Caco-2 (cell line): ENCODE data around the gene STEAP3. TPM values are rescaled to one million over a fixed set of nuclear protein-coding genes. Genes with fewer than 3 reads are reported as not detected.

Experiments
- BruUV-seq: library from RNA; stranded (reverse); fragments of 400-500 nt; replicated peaks from 2 replicates; lab custom pipeline; 2021; lab: Mats Ljungman, UMichigan
- CTCF ChIA-PET: fragments of 300-600 bp; sonication (Branson Sonifier 250); formaldehyde crosslinking; loops from one replicate; lab custom pipeline; 2022; ENCODE audit warnings: antibody characterized with exemption; lab: Charles Lee
- POLR2A ChIA-PET: fragments of 300-600 bp; sonication (Branson Sonifier 250); formaldehyde crosslinking; loops from one replicate; lab custom pipeline; 2022; ENCODE audit warnings: antibody characterized with exemption; lab: Charles Lee
- DNase-seq, 2 experiments: peaks; one replicate each; pipeline versions ENCODE4 v3.0.0 to v3.0.0-alpha.2; 2020 to 2022
- H3K27me3 ChIP-seq: replicated peaks from 2 replicates; pipeline ENCODE4 v1.6.0; 2011; ENCODE audit warnings: low read length; ENCODE audit not compliant: control insufficient read depth, insufficient read depth
- H3K36me3 ChIP-seq: 2 replicates; pipeline ENCODE4 v1.5.1; 2011; ENCODE audit warnings: low read length; ENCODE audit not compliant: control insufficient read depth, insufficient read depth
- H3K4me1 ChIP-seq: fragments of 250-450 bp; sonication (Bioruptor Pico); 2 replicates; pipeline ENCODE4 v1.5.1; 2020; ENCODE audit warnings: mild to moderate bottlenecking
- H3K4me3 ChIP-seq: 2 replicates; pipeline ENCODE4 v1.5.1; 2011; ENCODE audit warnings: low read depth, mild to moderate bottlenecking, control low read depth, low read length
- H3K9me3 ChIP-seq: fragments of 250-450 bp; sonication (Bioruptor Pico); 2 replicates; pipeline ENCODE4 v1.5.1; 2020; ENCODE audit warnings: mild to moderate bottlenecking, moderate library complexity
- H3K27ac Mint-ChIP-seq: one replicate; pipeline ENCODE4 v1.8.0; 2022; ENCODE audit warnings: mixed read lengths; ENCODE audit not compliant: unreplicated experiment
- H3K27me3 Mint-ChIP-seq: one replicate; pipeline ENCODE4 v1.8.0; 2022; ENCODE audit warnings: mixed read lengths; ENCODE audit not compliant: insufficient read depth, unreplicated experiment
- H3K36me3 Mint-ChIP-seq: one replicate; pipeline ENCODE4 v1.8.0; 2022; ENCODE audit warnings: mild to moderate bottlenecking, mixed read lengths; ENCODE audit not compliant: insufficient read depth, unreplicated experiment
- H3K4me1 Mint-ChIP-seq: one replicate; pipeline ENCODE4 v1.8.0; 2022; ENCODE audit warnings: low read depth, mixed read lengths; ENCODE audit not compliant: unreplicated experiment
- H3K4me3 Mint-ChIP-seq: one replicate; pipeline ENCODE4 v1.8.0; 2022; ENCODE audit warnings: mild to moderate bottlenecking, moderate library complexity, mixed read lengths; ENCODE audit not compliant: unreplicated experiment
- H3K9me3 Mint-ChIP-seq: one replicate; pipeline ENCODE4 v1.8.0; 2022; ENCODE audit warnings: mixed read lengths; ENCODE audit not compliant: unreplicated experiment
- CTCF ChIP-seq, 2 experiments: fragments of 200-600 bp in 1 of 2; IDR thresholded peaks; 1 replicate in 1 of 2; 2 replicates in 1 of 2; pipeline versions ENCODE4 v1.5.1 to v1.8.0; 2011 to 2022; ENCODE audit warnings: antibody characterized with exemption in 1 of 2, control low read depth in 1 of 2, inconsistent platforms in 1 of 2, low read depth in 1 of 2, low read length in 1 of 2, mild to moderate bottlenecking in 1 of 2, moderate library complexity in 1 of 2; ENCODE audit not compliant: insufficient read depth in 1 of 2, severe bottlenecking in 1 of 2, unreplicated experiment in 1 of 2
- intact Hi-C: fragments of 100-400 bp; cut with micrococcal nuclease; formaldehyde crosslinking; loops from one replicate; pipeline ENCODE4 v1.10.0; 2022; ENCODE audit not compliant: unreplicated experiment
- total RNA-seq: library from RNA; stranded (reverse); gene quantifications from 2 replicates; pipeline ENCODE4 v1.2.3, GENCODE V29; 2022

The STEAP3 gene
- total RNA-seq, 1 experiment from 2014 or later = 20.4 TPM

- Mint-ChIP-seq H3K9me3 (no peaks in the 10 kb centered on the region), H3K4me1 (no peaks in the 10 kb centered on the region), H3K27ac (no peak overlapping the region), H3K36me3 (no peaks in the 10 kb centered on the region), H3K27me3 (no peaks in the 10 kb centered on the region), H3K4me3 (no peak overlapping the region)
- no peak for DNase-seq
- ChIA-PET CTCF (no interaction called here), POLR2A (no interaction called here)
- Histone ChIP-seq H3K4me1 (no peaks in the 10 kb centered on the region), H3K4me3 (no peak overlapping the region), H3K36me3 (no peaks in the 10 kb centered on the region), H3K27me3 (no peaks in the 10 kb centered on the region), H3K9me3 (no peaks in the 10 kb centered on the region)
- intact Hi-C loops = no loop called here
- no peak for TF ChIP-seq CTCF (IDR thresholded peaks at IDR 0.05; ENCODE audit: insufficient read depth in 1 of 2, low read depth in 1 of 2, low read length in 1 of 2, severe bottlenecking in 1 of 2, unreplicated experiment in 1 of 2)
- no TSS peak for BruUV-seq
Measured at GRCh38 chr2:119282996-119283511, 59.4 kb downstream of the STEAP3 start.

GRCh38 chr2:119283873-119284331 lies 60.3 kb downstream of the STEAP3 start:
- Mint-ChIP-seq H3K4me3 (no peak overlapping the region), H3K27ac (no peak overlapping the region), H3K4me1 (no peaks in the 10 kb centered on the region), H3K27me3 (no peaks in the 10 kb centered on the region), H3K36me3 (no peaks in the 10 kb centered on the region), H3K9me3 (no peaks in the 10 kb centered on the region)
- H3K9me3 ChIP-seq = no peaks in the 10 kb centered on the region
- no peak for TF ChIP-seq CTCF (IDR thresholded peaks at IDR 0.05; ENCODE audit: insufficient read depth in 1 of 2, low read depth in 1 of 2, low read length in 1 of 2, severe bottlenecking in 1 of 2, unreplicated experiment in 1 of 2)
- no peak for DNase-seq
- no TSS peak for BruUV-seq
- no peaks in the 10 kb centered on the region for H3K36me3 ChIP-seq
- intact Hi-C loops = no loop called here
- H3K27me3 ChIP-seq = no peaks in the 10 kb centered on the region
- H3K4me1 ChIP-seq = no peaks in the 10 kb centered on the region
- H3K4me3 ChIP-seq = no peak overlapping the region
- ChIA-PET CTCF (no interaction called here), POLR2A (no interaction called here)

- no peak for TF ChIP-seq CTCF (IDR thresholded peaks at IDR 0.05; ENCODE audit: insufficient read depth in 1 of 2, low read depth in 1 of 2, low read length in 1 of 2, severe bottlenecking in 1 of 2, unreplicated experiment in 1 of 2)
- POLR2A ChIA-PET = no interaction called here
- no peaks in the 10 kb centered on the region for H3K36me3 ChIP-seq
- no peak for DNase-seq
- intact Hi-C loops = no loop called here
- CTCF ChIA-PET = no interaction called here
- H3K4me1 Mint-ChIP-seq = no peaks in the 10 kb centered on the region
- no peaks in the 10 kb centered on the region for H3K27me3 ChIP-seq
- no peaks in the 10 kb centered on the region for H3K9me3 Mint-ChIP-seq
- no peaks in the 10 kb centered on the region for H3K4me1 ChIP-seq
- H3K27ac Mint-ChIP-seq = no peak overlapping the region
- no peaks in the 10 kb centered on the region for H3K9me3 ChIP-seq
- no TSS peak for BruUV-seq
- no peak overlapping the region for H3K4me3 ChIP-seq
- no peaks in the 10 kb centered on the region for H3K27me3 Mint-ChIP-seq
- H3K4me3 Mint-ChIP-seq = no peak overlapping the region
- H3K36me3 Mint-ChIP-seq = no peaks in the 10 kb centered on the region
Measured at GRCh38 chr2:119286661-119287060, 63.0 kb downstream of the STEAP3 start.
